Measurements from ENCODE around the gene TMEM54. TPM values are rescaled to one million over a fixed set of nuclear protein-coding genes. Genes with fewer than 3 reads are reported as not detected.

The TMEM54 gene
- total RNA-seq, 2 donors from 2014 or later: 8.6 to 12.3 TPM

DNA sequence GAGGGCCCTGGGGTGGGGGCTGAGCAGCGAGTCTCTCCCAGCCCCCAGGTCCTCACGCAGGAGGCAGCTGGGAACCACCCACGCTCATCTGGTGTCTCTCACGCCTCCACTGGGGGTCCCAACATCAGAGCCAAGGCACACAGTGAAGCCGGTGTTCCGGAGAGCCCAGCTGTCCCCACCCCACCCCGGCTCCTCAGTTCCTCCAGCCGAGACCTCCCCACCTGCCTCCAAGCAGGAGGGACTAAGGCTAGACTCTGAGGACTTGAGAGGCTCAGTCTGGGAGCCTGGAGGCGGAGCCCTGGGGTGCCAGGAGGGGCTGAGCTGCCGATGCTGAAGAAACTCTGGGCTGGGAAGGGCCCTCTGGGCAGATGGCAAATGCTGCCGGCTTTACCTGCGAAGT, 16.5 kb downstream of the TMEM54 start:
- no peaks in the 10 kb centered on the region for H3K36me3 ChIP-seq (ENCODE audit: control insufficient read depth, insufficient read depth, low read length)
- H3K9ac ChIP-seq (ENCODE audit: extremely low read depth, low read length, poor library complexity, severe bottlenecking): no peak overlapping the region
- Mint-ChIP-seq H3K27ac (no peak overlapping the region), H3K36me3 (ENCODE audit: low read depth) (no peaks in the 10 kb centered on the region), H3K4me3 (no peak overlapping the region), H3K4me1 (peaks cover 4% of the 10 kb centered on the region), H3K9me3 (no peaks in the 10 kb centered on the region), H3K27me3 (ENCODE audit: insufficient read depth) (peaks cover 74% of the 10 kb centered on the region)
- H3K27me3 ChIP-seq (ENCODE audit: control insufficient read depth, insufficient read depth, low read length, poor library complexity, severe bottlenecking): peaks cover 57% of the 10 kb centered on the region
- H3K4me3 ChIP-seq (ENCODE audit: low read length): no peak overlapping the region
- H3K9me3 ChIP-seq (ENCODE audit: control insufficient read depth, low read length): no peaks in the 10 kb centered on the region
- H3K27ac ChIP-seq (ENCODE audit: low read depth, low read length): no peak overlapping the region
- H3K4me1 ChIP-seq (ENCODE audit: control insufficient read depth, insufficient read depth, low read length): no peaks in the 10 kb centered on the region
- 63 to 71% methylated on average over 8 to 12 of the region's 12 CpGs for WGBS, 2 experiments (ENCODE audit: insufficient coverage in 1 of 2, insufficient read length in 1 of 2)
- TF ChIP-seq, protein P1, sequence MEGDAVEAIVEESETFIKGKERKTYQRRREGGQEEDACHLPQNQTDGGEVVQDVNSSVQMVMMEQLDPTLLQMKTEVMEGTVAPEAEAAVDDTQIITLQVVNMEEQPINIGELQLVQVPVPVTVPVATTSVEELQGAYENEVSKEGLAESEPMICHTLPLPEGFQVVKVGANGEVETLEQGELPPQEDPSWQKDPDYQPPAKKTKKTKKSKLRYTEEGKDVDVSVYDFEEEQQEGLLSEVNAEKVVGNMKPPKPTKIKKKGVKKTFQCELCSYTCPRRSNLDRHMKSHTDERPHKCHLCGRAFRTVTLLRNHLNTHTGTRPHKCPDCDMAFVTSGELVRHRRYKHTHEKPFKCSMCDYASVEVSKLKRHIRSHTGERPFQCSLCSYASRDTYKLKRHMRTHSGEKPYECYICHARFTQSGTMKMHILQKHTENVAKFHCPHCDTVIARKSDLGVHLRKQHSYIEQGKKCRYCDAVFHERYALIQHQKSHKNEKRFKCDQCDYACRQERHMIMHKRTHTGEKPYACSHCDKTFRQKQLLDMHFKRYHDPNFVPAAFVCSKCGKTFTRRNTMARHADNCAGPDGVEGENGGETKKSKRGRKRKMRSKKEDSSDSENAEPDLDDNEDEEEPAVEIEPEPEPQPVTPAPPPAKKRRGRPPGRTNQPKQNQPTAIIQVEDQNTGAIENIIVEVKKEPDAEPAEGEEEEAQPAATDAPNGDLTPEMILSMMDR (conservative IDR thresholded peaks at IDR 0.05): no peak
- DNase-seq: no peak

GRCh38 chr1:32884032-32884372, 17.2 kb downstream of the TMEM54 start:
- H3K27me3 Mint-ChIP-seq (ENCODE audit: insufficient read depth): peaks cover 66% of the 10 kb centered on the region
- H3K27me3 ChIP-seq (ENCODE audit: control insufficient read depth, insufficient read depth, low read length, poor library complexity, severe bottlenecking): peaks cover 50% of the 10 kb centered on the region
- H3K9me3 Mint-ChIP-seq: no peaks in the 10 kb centered on the region

GRCh38 chr1:32883338-32884031, 17.7 kb downstream of the TMEM54 start:
- Mint-ChIP-seq H3K27me3 (ENCODE audit: insufficient read depth) (peaks cover 61% of the 10 kb centered on the region), H3K36me3 (ENCODE audit: low read depth) (no peaks in the 10 kb centered on the region), H3K4me3 (no peak overlapping the region), H3K9me3 (no peaks in the 10 kb centered on the region), H3K4me1 (peaks cover 4% of the 10 kb centered on the region), H3K27ac (no peak overlapping the region)
- no peak for DNase-seq
- no peaks in the 10 kb centered on the region for H3K9me3 ChIP-seq (ENCODE audit: control insufficient read depth, low read length)
- peaks cover 45% of the 10 kb centered on the region for H3K27me3 ChIP-seq (ENCODE audit: control insufficient read depth, insufficient read depth, low read length, poor library complexity, severe bottlenecking)
- no peak overlapping the region for H3K4me3 ChIP-seq (ENCODE audit: low read length)
- WGBS, 2 experiments (ENCODE audit: insufficient coverage in 1 of 2, insufficient read length in 1 of 2): 92 to 97% methylated on average over 6 to 7 of the region's 7 CpGs
- no peaks in the 10 kb centered on the region for H3K4me1 ChIP-seq (ENCODE audit: control insufficient read depth, insufficient read depth, low read length)
- no peak overlapping the region for H3K27ac ChIP-seq (ENCODE audit: low read depth, low read length)
- no peak overlapping the region for H3K9ac ChIP-seq (ENCODE audit: extremely low read depth, low read length, poor library complexity, severe bottlenecking)
- no peaks in the 10 kb centered on the region for H3K36me3 ChIP-seq (ENCODE audit: control insufficient read depth, insufficient read depth, low read length)
- TF ChIP-seq, protein P1 (conservative IDR thresholded peaks at IDR 0.05): no peak

More at GRCh38 chr1:32884032-32884372, 17.2 kb downstream of the TMEM54 start:
- no peak overlapping the region for H3K27ac ChIP-seq (ENCODE audit: low read depth, low read length)
- H3K36me3 Mint-ChIP-seq (ENCODE audit: low read depth): no peaks in the 10 kb centered on the region
- no peak overlapping the region for H3K27ac Mint-ChIP-seq
- no peak overlapping the region for H3K9ac ChIP-seq (ENCODE audit: extremely low read depth, low read length, poor library complexity, severe bottlenecking)
- DNase-seq: no peak
- no peaks in the 10 kb centered on the region for H3K9me3 ChIP-seq (ENCODE audit: control insufficient read depth, low read length)
- peaks cover 4% of the 10 kb centered on the region for H3K4me1 Mint-ChIP-seq
- H3K4me1 ChIP-seq (ENCODE audit: control insufficient read depth, insufficient read depth, low read length): no peaks in the 10 kb centered on the region
- no peaks in the 10 kb centered on the region for H3K36me3 ChIP-seq (ENCODE audit: control insufficient read depth, insufficient read depth, low read length)
- TF ChIP-seq, protein P1 (conservative IDR thresholded peaks at IDR 0.05): no peak
- WGBS, 2 experiments (ENCODE audit: insufficient coverage in 1 of 2, insufficient read length in 1 of 2): 88 to 100% methylated on average over 1 to 4 of the region's 4 CpGs
- H3K4me3 Mint-ChIP-seq: no peak overlapping the region
- no peak overlapping the region for H3K4me3 ChIP-seq (ENCODE audit: low read length)
